CD4-positive, alpha-beta T cell treated with Interleukin-4 for 1 hour (primary cell): ENCODE measurements around the gene JAML.

Experiments
- DNase-seq, 2 donors: peaks; one replicate each; pipeline ENCODE4 v3.0.0-alpha.2; 2020 to 2022

Gene JAML

GRCh38 chr11:118239509-118240205 lies 14.8 kb upstream of the JAML start:
- no peak for DNase-seq

DNA sequence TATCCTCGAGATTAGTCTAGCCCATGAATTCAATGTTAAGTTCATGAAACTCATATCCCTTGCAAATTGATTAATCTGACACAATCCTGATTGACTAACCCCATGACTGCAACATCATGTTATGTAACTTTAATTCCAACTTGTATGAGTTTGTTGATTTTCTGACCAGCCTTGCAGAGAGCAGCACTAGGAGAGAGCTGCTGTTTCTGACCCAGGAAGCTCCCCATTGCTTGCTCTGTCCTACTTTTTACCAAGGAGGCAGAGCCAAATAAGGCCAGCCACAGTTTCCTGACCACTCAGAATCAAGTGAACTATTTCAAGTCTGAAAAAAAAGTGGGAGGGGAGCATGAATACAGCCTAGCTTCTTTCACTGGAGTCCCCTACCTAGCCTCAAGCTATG lies 14.1 kb upstream of the JAML start:
- DNase-seq: no peak

DNA sequence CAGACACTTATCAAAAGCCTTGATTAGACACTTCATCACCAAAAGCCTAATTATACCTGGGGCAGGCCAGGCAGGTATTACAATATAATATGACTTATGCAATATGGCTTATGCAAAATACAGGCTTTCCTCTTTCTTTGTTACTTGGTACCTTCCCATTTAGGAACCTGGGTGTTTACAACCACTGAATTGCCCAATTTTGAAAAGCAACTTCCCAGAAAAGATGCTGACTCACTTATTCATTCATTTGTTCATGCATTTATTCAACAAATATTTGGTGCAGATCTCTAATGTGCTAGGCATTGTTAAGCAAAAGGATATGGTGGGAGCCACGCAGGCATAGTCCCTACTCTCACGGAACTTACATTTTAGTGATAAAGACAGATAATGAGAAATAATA lies 13.6 kb upstream of the JAML start:
- DNase-seq: no peak

DNA sequence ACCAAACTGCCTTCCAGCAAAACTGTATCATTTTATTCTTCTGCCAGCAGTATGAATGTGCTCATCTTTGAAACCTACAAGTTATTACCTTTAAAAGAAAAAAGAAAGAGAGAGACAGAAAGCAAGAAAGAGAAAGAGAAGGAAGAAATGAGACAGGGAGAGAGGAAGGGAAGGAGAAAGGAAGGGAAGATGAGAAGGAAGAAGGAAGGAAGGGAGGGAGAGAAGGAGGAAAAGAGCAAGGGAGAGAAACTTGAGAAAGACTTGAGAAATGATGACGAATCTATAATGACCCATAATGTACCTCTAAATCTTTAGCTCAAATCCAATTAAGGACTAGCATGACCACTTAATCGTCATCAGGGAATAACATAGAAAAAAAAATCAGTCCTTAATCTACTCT lies 11.4 kb upstream of the JAML start:
- DNase-seq: no peak

DNA sequence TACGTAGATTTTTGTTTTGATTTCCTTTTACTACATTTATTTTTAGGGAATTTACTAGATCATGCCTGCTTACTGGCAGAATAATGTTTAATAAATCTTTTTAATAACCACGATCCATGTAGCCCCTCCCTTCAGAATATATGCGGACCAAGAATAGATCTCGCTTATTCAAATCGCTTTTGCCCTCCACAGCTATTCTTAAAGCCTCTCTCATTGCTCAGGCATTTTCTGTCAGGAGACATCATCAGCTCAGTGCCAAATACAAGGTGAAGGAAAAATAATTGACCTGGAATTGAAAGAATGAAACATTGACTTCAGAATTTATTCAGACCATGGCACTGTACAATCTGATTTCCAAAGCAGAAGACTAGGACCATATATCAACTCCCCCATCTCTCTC lies 10.0 kb upstream of the JAML start:
- no peak for DNase-seq

DNA sequence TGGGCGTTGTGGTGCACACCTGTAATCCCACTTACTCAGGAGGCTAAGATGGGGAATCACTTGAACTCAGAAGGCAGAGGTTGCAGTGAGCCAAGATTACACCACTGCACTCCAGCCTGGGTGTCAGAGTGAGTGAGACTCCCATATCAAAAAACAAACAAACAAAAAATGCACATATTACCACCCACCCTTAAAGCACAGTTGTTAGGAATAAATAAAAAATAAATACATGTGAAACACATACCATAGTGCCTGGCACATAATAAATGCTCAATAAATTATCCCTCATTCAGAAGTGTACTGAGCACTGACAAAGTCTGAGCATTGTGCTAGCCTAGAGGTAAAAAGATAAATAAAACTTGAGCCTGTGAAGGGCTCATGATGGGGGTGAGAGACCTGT lies 9.0 kb upstream of the JAML start:
- no peak for DNase-seq

DNA sequence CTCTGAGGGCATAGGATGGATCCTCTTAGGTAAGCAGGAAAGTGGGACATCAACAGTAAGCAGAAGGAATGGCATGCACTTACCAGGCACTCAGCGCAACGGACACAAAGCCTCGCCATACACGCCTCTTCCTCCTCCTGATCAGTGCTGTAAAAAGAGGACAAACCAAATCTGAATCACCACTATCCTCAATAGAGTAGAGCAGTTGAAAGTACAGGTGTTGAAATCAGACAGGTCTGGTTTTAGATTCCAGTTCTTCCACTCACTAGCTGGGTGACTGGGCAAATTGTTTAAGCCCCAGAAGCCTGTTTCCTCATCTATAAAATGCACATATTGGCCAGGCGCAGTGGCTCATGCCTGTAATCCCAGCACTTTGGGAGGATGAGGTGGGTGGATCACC lies 8.6 kb upstream of the JAML start:
- DNase-seq: no peak

DNA sequence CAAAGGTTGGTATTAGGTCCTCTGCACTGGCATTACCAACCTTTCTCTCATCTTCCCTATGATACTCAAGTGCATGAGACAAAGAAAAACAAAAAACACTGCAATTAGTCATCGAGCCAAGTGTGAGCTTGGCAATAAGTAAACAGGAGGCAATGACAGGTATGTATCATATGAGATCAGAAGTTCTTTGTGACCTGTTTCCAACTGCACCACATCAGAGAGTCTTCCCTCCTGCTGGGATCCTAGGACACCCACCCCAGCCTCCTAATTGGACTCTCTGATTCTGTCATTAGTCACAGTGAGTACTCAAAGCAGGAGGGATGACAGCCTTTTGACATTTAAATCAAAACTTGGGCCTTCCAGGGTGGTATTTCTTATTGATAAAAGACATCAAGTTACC lies 7.8 kb upstream of the JAML start:
- no peak for DNase-seq

DNA sequence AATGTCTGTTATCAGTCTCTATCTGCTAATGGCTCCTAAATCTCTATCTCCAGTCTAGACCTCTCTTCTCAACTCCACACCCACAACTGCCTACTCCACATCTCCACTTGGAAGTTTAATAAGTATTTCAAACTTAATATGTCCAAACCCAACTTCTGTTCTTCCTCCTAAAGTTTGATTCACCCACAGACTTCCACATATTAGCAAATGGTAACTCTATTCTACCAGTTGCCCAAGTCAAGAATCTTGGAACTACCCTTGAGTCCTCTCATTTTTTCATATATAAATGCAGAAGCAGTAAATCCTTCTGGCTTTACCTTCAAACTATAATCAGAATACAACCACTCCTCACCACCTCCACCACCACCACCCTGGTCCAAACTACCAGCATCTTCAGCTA lies 6.7 kb upstream of the JAML start:
- no peak for DNase-seq

DNA sequence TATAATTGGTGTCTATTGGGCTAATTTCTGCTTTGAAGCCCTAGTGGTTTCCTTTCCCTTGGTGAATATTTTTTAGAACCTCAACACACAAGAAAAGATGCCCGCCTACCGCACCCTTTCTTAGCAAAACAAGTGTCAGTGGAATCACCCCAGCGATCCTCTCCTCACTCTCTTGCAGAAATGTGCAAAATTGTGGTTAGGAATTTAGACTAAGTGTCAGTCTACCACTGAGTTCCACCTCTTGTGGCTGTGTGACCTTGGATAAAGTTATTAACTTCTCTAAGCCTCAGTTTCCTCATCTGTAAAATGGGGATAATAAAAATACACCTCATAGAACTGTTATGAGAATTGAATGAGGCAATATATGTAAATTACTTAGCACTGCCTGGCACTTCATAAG lies 5.3 kb upstream of the JAML start:
- peak; percentile 47 to 78 for DNase-seq

- DNase-seq: no peak
Measured at GRCh38 chr11:118229274-118229847, 4.5 kb upstream of the JAML start.

GRCh38 chr11:118227865-118228785 lies 3.3 kb upstream of the JAML start:
- DNase-seq: peak; percentile 32 to 65

- DNase-seq: no peak
Measured at GRCh38 chr11:118226781-118227180, 2.0 kb upstream of the JAML start.

DNA sequence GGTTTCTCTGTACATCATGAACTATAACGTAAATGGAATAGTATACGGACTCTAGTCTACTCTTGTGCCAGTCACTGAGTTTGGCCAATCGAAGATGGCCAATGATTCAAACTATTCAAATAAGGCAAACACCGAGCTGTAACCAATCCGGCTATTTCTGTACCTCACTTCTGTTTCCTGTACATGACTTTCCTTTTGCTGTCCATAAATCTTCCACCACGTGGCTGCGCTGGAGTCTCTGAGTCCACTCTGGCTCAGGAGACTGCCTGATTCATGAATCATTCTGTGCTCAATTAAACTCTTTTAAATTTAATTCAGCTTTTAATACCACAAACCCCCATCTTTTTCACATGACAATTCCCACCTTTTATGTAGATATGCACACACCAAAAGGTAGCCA lies 1.5 kb upstream of the JAML start:
- peak in 1 of 2 donors; percentile 40 for DNase-seq

DNA sequence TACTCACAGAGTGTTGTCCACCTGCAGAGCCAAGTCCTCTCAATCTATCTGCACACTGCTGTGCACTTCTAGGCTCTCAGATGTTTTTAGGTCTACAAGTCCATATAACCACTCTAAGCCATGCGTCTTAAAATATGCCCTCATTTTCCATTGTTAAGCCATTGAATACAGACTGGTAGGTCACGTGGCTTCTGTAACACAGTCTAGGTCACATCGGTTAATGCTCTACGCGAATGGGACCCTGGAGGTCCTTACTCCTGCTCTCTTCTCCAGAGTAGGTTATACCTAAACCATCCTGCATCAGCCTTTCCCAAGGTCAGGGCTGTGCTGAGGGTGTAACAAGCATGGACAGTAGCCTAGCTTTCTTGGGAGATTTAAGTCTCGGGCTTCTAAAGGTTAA lies 819 bp downstream of the JAML start:
- DNase-seq: no peak

DNA sequence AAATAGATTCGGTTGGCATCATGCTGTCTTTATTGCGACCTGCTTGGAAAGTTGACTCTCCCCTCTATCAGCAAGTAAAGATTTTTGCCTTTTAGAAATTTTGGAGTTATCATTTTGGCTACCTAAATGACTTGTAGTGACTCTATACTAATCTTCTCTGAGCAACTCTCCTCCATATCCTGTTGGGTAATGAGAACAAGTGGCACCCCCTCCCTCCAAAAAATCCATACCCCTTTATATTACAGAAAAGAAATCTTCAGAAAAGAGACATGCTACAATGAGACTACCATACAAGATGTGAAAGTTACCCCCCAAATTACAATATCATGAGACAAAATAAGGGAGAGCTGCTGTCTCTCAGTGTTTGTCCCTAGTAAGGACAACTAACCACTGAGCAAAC lies 1.2 kb downstream of the JAML start:
- DNase-seq: no peak

- DNase-seq: no peak
Measured at GRCh38 chr11:118222437-118222836, 2.4 kb downstream of the JAML start.

DNA sequence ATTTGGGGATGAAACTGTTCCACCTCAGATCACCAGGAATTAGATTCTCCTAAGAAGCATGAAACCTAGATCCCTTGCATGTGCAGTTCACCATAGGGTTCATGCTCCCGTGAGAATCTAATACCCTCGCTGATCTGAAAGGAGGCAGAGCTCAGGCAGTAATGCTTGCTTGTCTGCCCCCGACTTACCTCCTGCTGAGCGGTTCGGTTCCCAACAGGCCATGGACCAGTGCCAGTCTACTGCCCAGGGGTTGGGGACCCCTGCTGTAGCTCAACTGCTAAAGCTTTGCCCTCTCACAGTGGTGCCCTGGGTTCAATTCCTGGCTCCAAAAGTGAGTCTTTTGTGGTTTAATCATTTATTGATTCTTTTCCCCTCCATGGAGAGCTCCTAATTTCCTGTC lies 3.4 kb downstream of the JAML start:
- DNase-seq: no peak

DNA sequence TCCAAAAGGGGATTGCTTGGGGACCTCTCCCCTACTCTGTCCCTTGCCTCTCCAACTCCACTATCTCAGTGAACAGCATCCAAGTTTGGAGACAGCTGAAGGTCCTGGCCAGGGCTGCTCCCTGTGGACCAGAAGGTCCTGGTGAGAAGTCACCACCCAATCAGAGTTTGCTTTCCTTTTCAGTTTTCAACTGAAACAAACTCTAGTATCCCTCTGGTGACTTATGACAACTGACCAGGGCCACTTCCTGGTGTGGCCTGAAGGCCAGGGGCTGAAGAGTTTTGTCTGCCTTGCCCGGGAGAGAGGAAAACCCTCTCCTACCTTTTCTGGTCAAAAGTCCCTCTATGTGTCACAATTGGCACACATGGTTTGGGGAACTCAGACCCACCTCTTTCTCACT lies 5.1 kb downstream of the JAML start:
- no peak for DNase-seq

DNA sequence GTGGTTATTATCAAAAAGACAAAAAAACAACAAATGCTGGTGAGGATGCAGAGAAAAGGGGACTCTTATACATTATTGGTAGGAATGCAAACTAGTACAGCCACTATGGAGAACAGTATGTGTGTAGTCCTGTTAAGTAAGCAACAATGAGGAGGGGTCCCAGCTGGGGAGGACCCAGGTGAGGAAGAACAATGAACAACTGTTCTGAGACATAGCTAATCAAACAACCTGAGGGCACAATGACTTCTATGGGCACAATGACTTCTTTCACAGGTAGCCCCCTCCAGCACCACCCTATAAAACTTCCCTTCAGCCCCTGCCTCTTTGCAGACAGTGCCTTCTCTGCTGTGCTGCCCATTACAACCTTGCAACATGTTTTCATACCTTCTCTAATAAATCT lies 5.6 kb downstream of the JAML start:
- DNase-seq: no peak

- DNase-seq: no peak
Measured at GRCh38 chr11:118217575-118217974, 7.2 kb downstream of the JAML start.

DNA sequence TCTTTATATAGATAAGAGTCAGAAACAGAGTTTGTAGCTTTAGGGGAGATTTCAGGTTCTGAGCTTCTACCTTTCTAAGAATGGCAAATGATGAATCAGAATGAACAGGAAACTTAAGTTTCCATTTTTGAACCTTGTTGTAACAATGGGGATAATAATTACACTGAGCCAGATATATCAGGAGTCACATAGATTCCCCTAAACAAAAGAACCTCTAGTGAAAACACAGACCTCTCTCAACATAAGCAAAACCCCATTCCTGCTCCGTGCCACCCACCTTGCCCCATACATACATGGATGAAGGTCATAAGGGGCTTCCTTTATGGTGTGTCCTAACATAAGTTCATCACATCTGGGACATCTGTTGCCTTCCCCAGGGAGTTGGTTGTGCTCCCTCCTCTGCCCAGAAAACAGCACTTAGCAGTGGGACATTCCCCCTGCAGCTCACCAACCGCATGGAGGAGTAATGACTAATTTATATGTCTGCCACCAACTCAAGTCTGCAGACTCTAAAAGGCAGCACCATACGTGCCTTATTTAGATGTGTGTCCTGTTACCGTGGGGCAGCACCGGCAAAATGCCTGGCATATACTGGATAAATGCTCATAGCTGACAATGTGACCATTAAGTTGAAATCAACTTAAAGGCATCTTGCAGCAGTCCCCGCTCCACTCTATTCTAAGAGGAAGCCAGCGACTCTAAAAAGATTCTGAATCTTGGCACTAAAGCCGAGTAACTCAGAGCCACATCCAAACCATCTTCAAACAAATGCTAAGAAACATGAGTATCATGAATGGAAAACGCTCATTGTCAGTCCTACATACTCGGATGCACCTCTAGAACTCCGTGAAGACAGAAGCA lies 8.0 kb downstream of the JAML start:
- DNase-seq: peak; percentile 36 to 58

- DNase-seq: no peak
Measured at GRCh38 chr11:118215765-118216164, 9.0 kb downstream of the JAML start.
